ENCODE data around the gene GNA12. TPM values are rescaled to one million over a fixed set of nuclear protein-coding genes. Genes with fewer than 3 reads are reported as not detected.

The GNA12 gene
- total and polyA plus RNA-seq, 10 of the 15 experiments (the other 5 are each of a cell fraction or from before 2014, with no cell fraction given) = 1.9 to 51.8 (median 12.6) TPM

GRCh38 chr7:2698581-2699288, 145.4 kb downstream of the GNA12 start (continued):
- 0 out of 2 replicates have a peak, but pooled peaks have one; percentile 25 for TF ChIP-seq ZNF687 (IDR thresholded peaks at IDR 0.05)
- TF ChIP-seq SIX5 (IDR thresholded peaks at IDR 0.05; ENCODE audit: low read depth, low read length, severe bottlenecking) = no peak
- TF ChIP-seq SMARCA5 (IDR thresholded peaks at IDR 0.05) = peak; percentile 24; the same call in 1 of the 2 replicates
- no peak for TF ChIP-seq NRF1 (conservative IDR thresholded peaks at IDR 0.05; ENCODE audit: low read depth, low read length)
- TF ChIP-seq BACH1 (IDR thresholded peaks at IDR 0.05; ENCODE audit: borderline replicate concordance) = peak; percentile 41; the same call in 1 of the 2 replicates
- TF ChIP-seq TAF1 (IDR thresholded peaks at IDR 0.05; ENCODE audit: borderline replicate concordance, low read depth, low read length) = no peak
- TF ChIP-seq CHD4 (IDR thresholded peaks at IDR 0.05) = no peak
- no peak for TF ChIP-seq MYB (IDR thresholded peaks at IDR 0.05; ENCODE audit: borderline replicate concordance, low read depth, low read length)
- TF ChIP-seq SP1 (IDR thresholded peaks at IDR 0.05; ENCODE audit: low read depth, low read length) = peak; percentile 70
- TF ChIP-seq PAX8 (IDR thresholded peaks at IDR 0.05) = no peak
- no peak for TF ChIP-seq RBBP5 (conservative IDR thresholded peaks at IDR 0.05)
- TF ChIP-seq CEBPZ (IDR thresholded peaks at IDR 0.05; ENCODE audit: low read depth, low read length) = no peak
- peak; percentile 96; the same call in 1 of the 2 replicates for TF ChIP-seq TCF3 (IDR thresholded peaks at IDR 0.05; ENCODE audit: borderline replicate concordance, insufficient read depth, low read depth, low read length)
- TF ChIP-seq ZBED1 (IDR thresholded peaks at IDR 0.05; ENCODE audit: borderline replicate concordance) = peak; percentile 95; the same call in 1 of the 2 replicates
- no peak for TF ChIP-seq HSF1 (IDR thresholded peaks at IDR 0.05; ENCODE audit: low read depth, low read length)
- TF ChIP-seq CREB1 (IDR thresholded peaks at IDR 0.05; ENCODE audit: low read depth) = peak; percentile 72; the same call in 1 of the 2 replicates
- peak in 1 of 2 experiments; percentile 84; a peak in 2 of 4 replicates for TF ChIP-seq ETV6 (conservative IDR thresholded peaks at IDR 0.05 in 1 of 2, IDR thresholded peaks at IDR 0.05 in 1 of 2; ENCODE audit: borderline replicate concordance in 1 of 2, low read depth in 1 of 2)
- TF ChIP-seq CEBPB (IDR thresholded peaks at IDR 0.05; ENCODE audit: borderline replicate concordance in 1 of 2, low read depth in 2 of 2, low read length in 2 of 2) = no peak; a peak in 1 of 4 replicates
- TF ChIP-seq KLF5 (IDR thresholded peaks at IDR 0.05; ENCODE audit: partially characterized antibody) = peak; percentile 70
- TF ChIP-seq YBX1 (IDR thresholded peaks at IDR 0.05) = no peak
- TF ChIP-seq CBX3 (IDR thresholded peaks at IDR 0.05; ENCODE audit: borderline replicate concordance, low read depth) = no peak
- peak; percentile 72 for TF ChIP-seq MEF2B (IDR thresholded peaks at IDR 0.05; ENCODE audit: partially characterized antibody, poor library complexity, severe bottlenecking)
